Measurements from ENCODE around the gene TSPAN11.

- TF ChIP-seq CTCF (IDR thresholded peaks at IDR 0.05) (no peak), POLR2A (IDR thresholded peaks at IDR 0.05) (no peak)
Measured at GRCh38 chr12:30969606-30970395, 43.3 kb downstream of the TSPAN11 start.

Measured in ovary (tissue), 3 donors.